OCI-LY1 (cell line): ENCODE data around the gene CHTF18.

ENCODE experiments used
- H2AFZ ChIP-seq: fragments of 200-600 bp; sonication (generic), shearing (Covaris generic); 2 replicates; pipeline ENCODE4 v1.6.0; 2014; ENCODE audit warnings: antibody characterized with exemption, mild to moderate bottlenecking, low read length
- H3F3A ChIP-seq: fragments of 200-600 bp; sonication (generic), shearing (Covaris generic); 2 replicates; pipeline ENCODE4 v1.6.0; 2014; ENCODE audit warnings: mild to moderate bottlenecking, antibody characterized with exemption, low read length, moderate library complexity; ENCODE audit not compliant: insufficient read depth
- H3K27ac ChIP-seq: fragments of 200-600 bp; sonication (generic); 2 replicates; pipeline ENCODE4 v1.5.1; 2014; ENCODE audit warnings: low read length, mixed run types, mild to moderate bottlenecking, low read depth; ENCODE audit not compliant: poor library complexity, severe bottlenecking
- H3K27me3 ChIP-seq: fragments of 200-600 bp; sonication (generic); 2 replicates; pipeline ENCODE4 v1.6.0; 2014; ENCODE audit warnings: antibody characterized with exemption, mild to moderate bottlenecking, low read length, moderate library complexity; ENCODE audit not compliant: insufficient read depth
- H3K36me3 ChIP-seq: fragments of 200-600 bp; sonication (generic); 2 replicates; pipeline ENCODE4 v1.6.1; 2014; ENCODE audit warnings: mild to moderate bottlenecking, antibody characterized with exemption, low read length, moderate library complexity, mixed read lengths; ENCODE audit not compliant: insufficient read depth
- H3K4me1 ChIP-seq: fragments of 200-600 bp; sonication (generic); 2 replicates; pipeline ENCODE4 v1.5.1; 2014; ENCODE audit warnings: mild to moderate bottlenecking, low read length, moderate library complexity; ENCODE audit not compliant: insufficient read depth, severe bottlenecking
- H3K4me2 ChIP-seq: fragments of 200-600 bp; sonication (generic), shearing (Covaris generic); 2 replicates; pipeline ENCODE4 v1.6.1; 2014; ENCODE audit warnings: low read length
- H3K4me3 ChIP-seq: fragments of 200-600 bp; sonication (generic); 2 replicates; pipeline ENCODE4 v1.5.1; 2014; ENCODE audit warnings: low read length, low read depth, mild to moderate bottlenecking, mixed read lengths; ENCODE audit not compliant: poor library complexity, severe bottlenecking
- H3K79me2 ChIP-seq: fragments of 200-600 bp; shearing (Covaris generic); 2 replicates; pipeline ENCODE4 v1.6.1; 2016; ENCODE audit warnings: mixed run types, low read length, mixed read lengths; ENCODE audit not compliant: insufficient read depth
- H3K9ac ChIP-seq: fragments of 200-600 bp; sonication (generic), shearing (Covaris generic); 2 replicates; pipeline ENCODE4 v1.6.1; 2014; ENCODE audit warnings: mild to moderate bottlenecking, low read length, mixed read lengths
- H3K9me2 ChIP-seq: fragments of 200-600 bp; sonication (generic), shearing (Covaris generic); 2 replicates; pipeline ENCODE4 v1.6.1; 2014; ENCODE audit warnings: low read depth, mild to moderate bottlenecking, low read length, mixed read lengths
- H3K9me3 ChIP-seq: fragments of 200-600 bp; shearing (Covaris generic); 2 replicates; pipeline ENCODE4 v1.6.1; 2014; ENCODE audit warnings: low read length, mixed read lengths
- H4K20me1 ChIP-seq: fragments of 200-600 bp; sonication (generic), shearing (Covaris generic); 2 replicates; pipeline ENCODE4 v1.6.0; 2016; ENCODE audit warnings: mild to moderate bottlenecking, low read length; ENCODE audit not compliant: insufficient read depth
- EZH2 ChIP-seq: fragments of 200-600 bp; sonication (generic), shearing (Covaris generic); IDR thresholded peaks from 2 replicates; pipeline ENCODE4 v1.8.0; 2017; ENCODE audit warnings: borderline replicate concordance, mixed run types, mild to moderate bottlenecking, antibody characterized with exemption, low read length, moderate library complexity, mixed read lengths
- TF ChIP-seq, protein P1 (sequence below): fragments of 200-600 bp; sonication (generic), shearing (Covaris generic); IDR thresholded peaks from 2 replicates; pipeline ENCODE4 v1.5.1; 2017; ENCODE audit warnings: mild to moderate bottlenecking, antibody characterized with exemption, low read length, moderate library complexity, mixed read lengths

Gene CHTF18

GRCh38 chr16:787321-787966 is 976 bp upstream of the CHTF18 start:
- H3K27ac ChIP-seq = no peak overlapping the region

GRCh38 chr16:787978-788398 is 432 bp upstream of the CHTF18 start, which contains the start of gene RPUSD1:
Gene RPUSD1 (minus strand): TSS chr16:788381. CDS start chr16:787737, 644 bp downstream.
- Histone ChIP-seq H2AFZ (no peak within 1 kb of the TSS), H3K4me1 (peaks cover 23% of the 10 kb centered on the region), H3K9me2 (no peaks in the 10 kb centered on the region), H4K20me1 (no peaks in the 10 kb centered on the region), H3K4me3 (peak within 1 kb of the TSS; percentile 96), H3F3A (no peaks in the 10 kb centered on the region), H3K4me2 (peak within 1 kb of the TSS; percentile 93), H3K27ac (no peak within 1 kb of the TSS), H3K36me3 (peaks cover 44% of the 10 kb centered on the region), H3K27me3 (no peaks in the 10 kb centered on the region), H3K9me3 (no peaks in the 10 kb centered on the region), H3K79me2 (no peaks in the 10 kb centered on the region), H3K9ac (peak within 1 kb of the TSS; percentile 91)
- TF ChIP-seq, protein P1, sequence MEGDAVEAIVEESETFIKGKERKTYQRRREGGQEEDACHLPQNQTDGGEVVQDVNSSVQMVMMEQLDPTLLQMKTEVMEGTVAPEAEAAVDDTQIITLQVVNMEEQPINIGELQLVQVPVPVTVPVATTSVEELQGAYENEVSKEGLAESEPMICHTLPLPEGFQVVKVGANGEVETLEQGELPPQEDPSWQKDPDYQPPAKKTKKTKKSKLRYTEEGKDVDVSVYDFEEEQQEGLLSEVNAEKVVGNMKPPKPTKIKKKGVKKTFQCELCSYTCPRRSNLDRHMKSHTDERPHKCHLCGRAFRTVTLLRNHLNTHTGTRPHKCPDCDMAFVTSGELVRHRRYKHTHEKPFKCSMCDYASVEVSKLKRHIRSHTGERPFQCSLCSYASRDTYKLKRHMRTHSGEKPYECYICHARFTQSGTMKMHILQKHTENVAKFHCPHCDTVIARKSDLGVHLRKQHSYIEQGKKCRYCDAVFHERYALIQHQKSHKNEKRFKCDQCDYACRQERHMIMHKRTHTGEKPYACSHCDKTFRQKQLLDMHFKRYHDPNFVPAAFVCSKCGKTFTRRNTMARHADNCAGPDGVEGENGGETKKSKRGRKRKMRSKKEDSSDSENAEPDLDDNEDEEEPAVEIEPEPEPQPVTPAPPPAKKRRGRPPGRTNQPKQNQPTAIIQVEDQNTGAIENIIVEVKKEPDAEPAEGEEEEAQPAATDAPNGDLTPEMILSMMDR = no peak
- TF ChIP-seq EZH2 = no peak

More at GRCh38 chr16:787321-787966, 976 bp upstream of the CHTF18 start:
- peak overlapping the region; percentile 96 for H3K4me3 ChIP-seq
- H3K4me2 ChIP-seq = peak overlapping the region; percentile 93
- no peaks in the 10 kb centered on the region for H3K9me2 ChIP-seq
- H3K9ac ChIP-seq = peak overlapping the region; percentile 91
- H3K79me2 ChIP-seq = no peaks in the 10 kb centered on the region
- H3K4me1 ChIP-seq = peaks cover 23% of the 10 kb centered on the region
- H2AFZ ChIP-seq = no peak overlapping the region
- H3K27me3 ChIP-seq = no peaks in the 10 kb centered on the region
- no peaks in the 10 kb centered on the region for H4K20me1 ChIP-seq
- peaks cover 40% of the 10 kb centered on the region for H3K36me3 ChIP-seq
- H3F3A ChIP-seq = no peaks in the 10 kb centered on the region
- TF ChIP-seq EZH2 = no peak
- TF ChIP-seq, protein P1 = no peak
- no peaks in the 10 kb centered on the region for H3K9me3 ChIP-seq

DNA sequence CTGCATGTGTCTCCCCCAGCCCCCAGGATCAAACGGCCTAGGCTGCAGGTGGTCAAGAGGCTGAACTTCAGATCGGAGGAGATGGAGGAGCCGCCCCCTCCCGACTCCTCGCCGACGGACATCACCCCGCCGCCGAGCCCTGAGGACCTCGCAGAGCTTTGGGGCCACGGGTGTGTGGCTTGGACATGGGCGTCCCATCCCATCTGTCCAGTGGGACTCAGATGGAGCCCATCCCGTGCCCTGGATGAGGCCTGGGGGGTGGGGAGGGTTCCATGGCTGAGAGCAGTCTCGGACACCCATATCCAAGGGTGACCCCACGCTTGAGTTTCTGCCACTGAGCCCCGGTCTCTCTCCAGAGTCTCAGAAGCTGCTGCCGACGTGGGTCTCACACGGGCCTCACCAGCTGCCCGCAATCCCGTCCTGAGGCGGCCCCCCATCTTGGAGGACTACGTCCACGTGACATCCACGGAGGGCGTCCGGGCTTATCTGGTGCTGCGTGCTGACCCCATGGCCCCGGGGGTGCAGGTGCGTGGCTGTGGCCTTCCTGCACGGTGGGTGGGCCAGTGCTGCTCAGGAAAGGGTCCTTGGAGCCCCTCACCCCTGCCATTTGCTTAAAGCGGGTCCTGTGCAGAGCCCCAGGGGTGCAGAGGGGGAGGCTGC is 901 bp downstream of the CHTF18 start:
- H3K79me2 ChIP-seq = no peaks in the 10 kb centered on the region

More for the DNA sequence above, 901 bp downstream of the CHTF18 start:
- Histone ChIP-seq H3K4me2 (peak overlapping the region; percentile 79), H3K9me2 (no peaks in the 10 kb centered on the region), H3K27ac (no peak overlapping the region), H2AFZ (no peak overlapping the region), H3K4me1 (peaks cover 23% of the 10 kb centered on the region), H3K9ac (peak overlapping the region; percentile 89), H3K4me3 (peak overlapping the region; percentile 92), H4K20me1 (no peaks in the 10 kb centered on the region), H3K9me3 (no peaks in the 10 kb centered on the region), H3K36me3 (peaks cover 51% of the 10 kb centered on the region), H3F3A (no peaks in the 10 kb centered on the region), H3K27me3 (no peaks in the 10 kb centered on the region)
- TF ChIP-seq EZH2 = no peak
- TF ChIP-seq, protein P1 = no peak
